CD14-positive monocyte (primary cell): ENCODE measurements around the gene C22orf15. TPM values are rescaled to one million over a fixed set of nuclear protein-coding genes. Genes with fewer than 3 reads are reported as not detected.

Source experiments
- DNase-seq, 3 donors: peaks; one replicate each; pipeline ENCODE4 v3.0.0-alpha.2; 2011 to 2022
- H2AFZ ChIP-seq: 2 replicates; pipeline ENCODE4 v1.6.0; 2012; ENCODE audit warnings: mild to moderate bottlenecking, low read depth, low read length, inconsistent platforms; ENCODE audit not compliant: insufficient read depth, poor library complexity, severe bottlenecking
- H3K27ac ChIP-seq, 2 donors: 1 replicate in 1 of 2; 2 replicates in 1 of 2; pipeline ENCODE4 v1.5.1; 2012 to 2013; ENCODE audit warnings: low read length in 2 of 2, control low read depth in 1 of 2, inconsistent platforms in 1 of 2, low read depth in 1 of 2, mild to moderate bottlenecking in 1 of 2
- H3K27me3 ChIP-seq, 2 donors: one replicate each; pipeline versions ENCODE4 v1.6.0 to v1.6.1; 2011 to 2013; ENCODE audit warnings: low read length in 2 of 2; ENCODE audit not compliant: control insufficient read depth in 2 of 2, insufficient read depth in 2 of 2
- H3K36me3 ChIP-seq, 2 donors: replicated peaks in 1 of 2; 1 replicate in 1 of 2; 2 replicates in 1 of 2; pipeline versions ENCODE4 v1.5.1 to v1.6.1; 2012 to 2013; ENCODE audit warnings: low read length in 2 of 2, control low read depth in 1 of 2, inconsistent platforms in 1 of 2, mild to moderate bottlenecking in 1 of 2; ENCODE audit not compliant: insufficient read depth in 2 of 2, control insufficient read depth in 1 of 2
- H3K4me1 ChIP-seq, 2 donors: 1 replicate in 1 of 2; 2 replicates in 1 of 2; pipeline versions ENCODE4 v1.5.1 to v1.6.1; 2012 to 2013; ENCODE audit warnings: low read length in 2 of 2, control low read depth in 1 of 2, inconsistent platforms in 1 of 2, mild to moderate bottlenecking in 1 of 2, moderate library complexity in 1 of 2; ENCODE audit not compliant: insufficient read depth in 2 of 2, control insufficient read depth in 1 of 2
- H3K4me2 ChIP-seq: replicated peaks from 2 replicates; pipeline ENCODE3; 2012; ENCODE audit warnings: low read length, moderate library complexity, mild to moderate bottlenecking; ENCODE audit not compliant: poor library complexity, severe bottlenecking; ENCODE audit errors: extremely low read depth
- H3K4me3 ChIP-seq, 3 experiments: fragments of 200-600 bp in 1 of 3; sonication (generic) in 1 of 3; replicated peaks in 1 of 3; 1 replicate in 2 of 3; 2 replicates in 1 of 3; pipeline ENCODE4 v1.5.1; 2011 to 2013; ENCODE audit warnings: low read length in 3 of 3, mild to moderate bottlenecking in 3 of 3, control low read depth in 2 of 3, low read depth in 2 of 3, inconsistent platforms in 1 of 3, moderate library complexity in 1 of 3
- H3K79me2 ChIP-seq: 2 replicates; pipeline ENCODE4 v1.6.0; 2012; ENCODE audit warnings: mild to moderate bottlenecking, control low read depth, inconsistent platforms, low read length, moderate library complexity; ENCODE audit not compliant: insufficient read depth
- H3K9ac ChIP-seq: 2 replicates; pipeline ENCODE4 v1.6.0; 2017; ENCODE audit warnings: low read length, mild to moderate bottlenecking; ENCODE audit not compliant: insufficient read depth, poor library complexity, severe bottlenecking
- H3K9me3 ChIP-seq, 2 donors: replicated peaks in 1 of 2; 1 replicate in 1 of 2; 2 replicates in 1 of 2; pipeline versions ENCODE4 v1.5.1 to v1.6.1; 2012 to 2013; ENCODE audit warnings: low read length in 2 of 2, control low read depth in 1 of 2; ENCODE audit not compliant: control insufficient read depth in 1 of 2, insufficient read depth in 1 of 2
- H4K20me1 ChIP-seq: 2 replicates; pipeline ENCODE4 v1.6.0; 2012; ENCODE audit warnings: mild to moderate bottlenecking, low read length, control low read depth, moderate library complexity; ENCODE audit not compliant: insufficient read depth
- H3K27ac Mint-ChIP-seq, 7 donors: one replicate each; pipeline ENCODE4 v1.8.0; 2020; ENCODE audit warnings: mild to moderate bottlenecking in 7 of 7, mixed read lengths in 7 of 7, moderate library complexity in 6 of 7, inconsistent platforms in 2 of 7
- H3K27me3 Mint-ChIP-seq, 3 donors: one replicate each; pipeline ENCODE4 v1.8.0; 2021 to 2022; ENCODE audit warnings: low read depth in 3 of 3, mild to moderate bottlenecking in 3 of 3, mixed read lengths in 3 of 3, moderate library complexity in 3 of 3, inconsistent platforms in 1 of 3
- H3K36me3 Mint-ChIP-seq, 2 donors: one replicate each; pipeline ENCODE4 v1.8.0; 2020; ENCODE audit warnings: mixed read lengths in 2 of 2, inconsistent platforms in 1 of 2, mild to moderate bottlenecking in 1 of 2
- H3K4me1 Mint-ChIP-seq: one replicate; pipeline ENCODE4 v1.8.0; 2020; ENCODE audit warnings: mild to moderate bottlenecking, mixed read lengths
- H3K4me3 Mint-ChIP-seq, 2 donors: one replicate each; pipeline ENCODE4 v1.8.0; 2020; ENCODE audit warnings: mild to moderate bottlenecking in 2 of 2, mixed read lengths in 2 of 2, moderate library complexity in 1 of 2
- H3K9me3 Mint-ChIP-seq, 7 donors: one replicate each; pipeline ENCODE4 v1.8.0; 2020 to 2022; ENCODE audit warnings: mixed read lengths in 7 of 7, mild to moderate bottlenecking in 6 of 7, moderate library complexity in 6 of 7, inconsistent platforms in 2 of 7
- CTCF ChIP-seq: fragments of 200-600 bp; IDR thresholded peaks from one replicate; pipeline ENCODE4 v1.8.0; 2022; ENCODE audit warnings: antibody characterized with exemption, mild to moderate bottlenecking
- WGBS: methylation state at CpG from one replicate; pipeline ENCODE4 v1.1.5; 2013; ENCODE audit warnings: missing lambda C conversion rate; ENCODE audit not compliant: insufficient coverage; 5-methylcytosine and 5-hydroxymethylcytosine counted together
- intact Hi-C, 2 donors: fragments of 100-400 bp; cut with micrococcal nuclease; formaldehyde crosslinking; loops; one replicate each; pipeline versions ENCODE4 v1.15.0 to v1.15.1; 2023
- polyA plus RNA-seq, 3 donors: library from polyadenylated mRNA; depleted of rRNA in 1 of 3; unstranded in 2 of 3; stranded (reverse) in 1 of 3; fragments of 300-500 nt in 2 of 3; fragments of >200 nt in 1 of 3; fragmentation: Illumina TruSeq in 2 of 3; gene quantifications; 1 replicate in 2 of 3; 2 replicates in 1 of 3; pipeline ENCODE4 v1.2.3, GENCODE V29; 2012 to 2021

The C22orf15 gene
- polyA plus RNA-seq, 3 donors: 0.29 TPM; not detected in 2

DNA sequence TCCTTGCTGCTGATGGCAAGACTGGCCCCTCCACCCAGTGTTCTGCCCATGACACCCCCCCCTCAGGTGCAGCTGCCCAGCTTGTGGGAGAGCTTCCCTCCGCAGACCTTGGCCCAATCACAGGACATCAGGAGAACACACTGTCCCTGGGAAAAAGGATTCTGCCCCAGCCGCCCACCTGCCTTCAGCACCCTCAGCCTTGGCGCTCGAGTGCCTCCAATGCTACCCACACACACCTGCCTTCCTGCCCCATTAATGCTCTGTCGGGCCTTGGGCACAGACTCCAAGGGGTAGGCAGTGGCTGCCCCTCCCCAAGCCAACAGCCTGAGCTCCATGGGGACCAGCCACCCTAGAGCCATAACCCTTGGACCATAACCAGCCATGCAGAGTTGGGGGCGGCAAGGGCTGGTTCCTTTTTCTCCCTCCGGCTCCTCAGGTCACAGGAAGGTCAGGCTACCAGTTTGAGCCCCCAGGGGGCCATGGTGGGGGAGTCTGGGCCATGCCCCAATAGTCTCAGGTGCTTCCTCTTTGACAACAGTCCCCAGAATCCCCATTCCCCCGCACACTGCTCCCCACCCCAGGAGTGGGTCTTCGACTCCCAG, 10.6 kb upstream of the C22orf15 start:
- H3K9ac ChIP-seq: no peak overlapping the region
- Mint-ChIP-seq H3K27ac (peak overlapping the region in 5 of 7 donors; percentile 54 to 80 (median 57)), H3K4me3 (peak overlapping the region; percentile 46 to 84), H3K4me1 (peaks cover 23% of the 10 kb centered on the region), H3K36me3 (no peaks in the 10 kb centered on the region), H3K9me3 (peaks cover 0 to 2% (median 0%) of the 10 kb centered on the region in 7 donors), H3K27me3 (peaks cover 0 to 3% (median 2%) of the 10 kb centered on the region in 3 donors)
- H4K20me1 ChIP-seq: no peaks in the 10 kb centered on the region
- WGBS: 86% methylated on average over 5 of the region's 9 CpGs
- H3K36me3 ChIP-seq: no peaks in the 10 kb centered on the region
- H3K27ac ChIP-seq: peak overlapping the region in 1 of 2 donors; percentile 87
- no peaks in the 10 kb centered on the region for H3K27me3 ChIP-seq
- peak overlapping the region in 2 of 3 experiments; percentile 86 to 87 for H3K4me3 ChIP-seq
- H3K4me1 ChIP-seq: peaks cover 22 to 26% of the 10 kb centered on the region in 2 donors
- no peaks in the 10 kb centered on the region for H3K9me3 ChIP-seq
- no peak for TF ChIP-seq CTCF
- DNase-seq: no peak
- H3K4me2 ChIP-seq: peak overlapping the region; percentile 98
- intact Hi-C loops: no loop called here
- peak overlapping the region; percentile 98 for H2AFZ ChIP-seq
- peaks cover 6% of the 10 kb centered on the region for H3K79me2 ChIP-seq

DNA sequence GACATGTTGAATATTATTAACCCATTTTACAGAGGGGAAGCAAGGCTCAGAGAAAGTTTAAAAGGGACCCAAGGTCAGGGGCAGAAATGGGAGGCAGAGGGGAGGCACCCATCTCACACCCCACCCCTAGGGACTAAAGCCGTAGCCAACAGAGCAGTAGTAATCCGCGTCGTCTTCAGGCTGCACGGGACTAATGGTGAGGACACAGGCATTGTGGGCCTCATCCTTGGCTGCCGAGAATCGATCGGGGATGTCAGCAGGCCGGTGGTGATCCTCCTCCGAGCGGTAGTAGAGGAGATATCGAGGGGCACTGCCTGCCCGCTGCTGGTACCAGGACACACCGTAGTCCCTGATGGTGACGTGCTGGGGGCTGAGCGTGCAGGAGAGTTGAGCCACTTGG, 10.0 kb upstream of the C22orf15 start:
- H3K36me3 Mint-ChIP-seq: no peaks in the 10 kb centered on the region
- Histone ChIP-seq H2AFZ (no peak overlapping the region), H3K79me2 (peaks cover 6% of the 10 kb centered on the region), H4K20me1 (no peaks in the 10 kb centered on the region), H3K9ac (no peak overlapping the region), H3K36me3 (no peaks in the 10 kb centered on the region), H3K27ac (no peak overlapping the region), H3K9me3 (no peaks in the 10 kb centered on the region), H3K4me2 (no peak overlapping the region), H3K27me3 (no peaks in the 10 kb centered on the region), H3K4me1 (peaks cover 22 to 26% of the 10 kb centered on the region in 2 donors), H3K4me3 (no peak overlapping the region)
- H3K9me3 Mint-ChIP-seq: peaks cover 0 to 2% (median 0%) of the 10 kb centered on the region in 7 donors
- H3K4me1 Mint-ChIP-seq: peaks cover 23% of the 10 kb centered on the region
- DNase-seq: no peak
- intact Hi-C loops: no loop called here
- no peak for TF ChIP-seq CTCF
- peaks cover 0 to 3% (median 2%) of the 10 kb centered on the region in 3 donors for H3K27me3 Mint-ChIP-seq
- H3K4me3 Mint-ChIP-seq: peak overlapping the region in 1 of 2 donors; percentile 84
- 97% methylated on average over 16 of the region's 16 CpGs for WGBS
- H3K27ac Mint-ChIP-seq: peak overlapping the region in 2 of 7 donors; percentile 25 to 76
